NCI-H2081 (cell line): ENCODE results near the gene FAM168B.
A peak's percentile ranks its signal among the peaks of the same experiment; 100 is the strongest.
"Not testable (repeated sequence)": the region's sequence is repeated elsewhere in the genome, so short reads cannot be mapped to it uniquely, and the experiment has no call there.

Experiments
- DNase-seq, 2 experiments: peaks; one replicate each; lab custom pipeline; 2025; lab: John Stamatoyannopoulos, UW

The FAM168B gene

DNA sequence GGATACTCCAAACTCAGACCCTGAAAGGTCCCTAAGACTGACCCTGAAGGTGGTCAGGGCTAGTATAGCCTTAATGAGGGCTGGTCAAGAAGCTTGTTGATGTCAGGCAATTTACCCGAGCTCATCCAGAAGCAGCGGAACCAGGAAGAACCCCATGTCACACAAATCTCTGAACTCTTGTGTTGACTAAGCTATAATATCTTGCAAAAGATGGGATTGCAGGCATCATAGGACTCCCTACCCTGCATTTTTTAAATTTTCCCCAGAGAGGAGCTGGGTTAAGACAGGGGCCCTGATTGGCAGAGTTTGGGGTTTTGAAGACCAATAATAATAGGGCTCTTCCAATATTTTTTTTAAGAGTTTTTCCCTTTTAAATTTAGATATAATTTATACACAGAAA lies 9.9 kb upstream of the FAM168B start:
- no peak for DNase-seq

DNA sequence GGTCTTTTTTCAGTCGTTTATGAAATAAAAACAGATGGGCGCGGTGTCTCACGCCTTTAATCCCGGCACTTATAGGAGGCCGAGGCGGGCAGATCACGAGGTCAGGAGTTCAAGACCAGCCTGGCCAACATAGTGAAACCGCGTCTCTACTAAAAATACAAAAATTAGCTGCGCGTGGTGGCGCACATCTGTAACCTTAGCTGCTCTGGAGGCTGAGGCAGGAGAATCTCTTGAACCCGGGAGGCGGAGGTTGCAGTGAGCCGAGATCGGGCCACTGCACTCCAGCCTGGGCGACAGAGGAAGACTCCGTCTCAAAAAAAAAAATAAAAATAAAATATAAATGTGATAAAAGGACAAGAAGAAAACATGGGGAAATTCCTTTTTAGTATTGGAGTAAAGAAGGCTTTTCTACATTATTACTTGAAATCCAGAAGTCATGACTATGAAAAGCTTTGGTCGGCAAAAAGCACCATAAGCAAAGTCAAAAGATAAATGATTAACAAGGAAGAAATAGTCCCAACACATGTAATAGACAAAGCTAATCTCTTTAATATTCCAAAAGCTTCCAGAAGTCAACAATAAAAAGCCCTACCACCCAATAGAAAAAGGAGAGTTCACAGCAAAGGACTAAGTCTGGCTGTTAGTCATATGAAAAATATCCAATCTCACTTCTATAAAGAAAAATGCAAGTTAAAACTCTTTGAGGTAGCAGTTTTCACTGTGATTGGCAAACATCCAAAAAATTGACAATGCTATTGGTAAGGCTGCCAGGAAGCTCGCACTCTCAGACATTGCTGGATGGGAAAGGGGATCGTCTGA lies 1.4 kb upstream of the FAM168B start:
- no peak for DNase-seq

DNA sequence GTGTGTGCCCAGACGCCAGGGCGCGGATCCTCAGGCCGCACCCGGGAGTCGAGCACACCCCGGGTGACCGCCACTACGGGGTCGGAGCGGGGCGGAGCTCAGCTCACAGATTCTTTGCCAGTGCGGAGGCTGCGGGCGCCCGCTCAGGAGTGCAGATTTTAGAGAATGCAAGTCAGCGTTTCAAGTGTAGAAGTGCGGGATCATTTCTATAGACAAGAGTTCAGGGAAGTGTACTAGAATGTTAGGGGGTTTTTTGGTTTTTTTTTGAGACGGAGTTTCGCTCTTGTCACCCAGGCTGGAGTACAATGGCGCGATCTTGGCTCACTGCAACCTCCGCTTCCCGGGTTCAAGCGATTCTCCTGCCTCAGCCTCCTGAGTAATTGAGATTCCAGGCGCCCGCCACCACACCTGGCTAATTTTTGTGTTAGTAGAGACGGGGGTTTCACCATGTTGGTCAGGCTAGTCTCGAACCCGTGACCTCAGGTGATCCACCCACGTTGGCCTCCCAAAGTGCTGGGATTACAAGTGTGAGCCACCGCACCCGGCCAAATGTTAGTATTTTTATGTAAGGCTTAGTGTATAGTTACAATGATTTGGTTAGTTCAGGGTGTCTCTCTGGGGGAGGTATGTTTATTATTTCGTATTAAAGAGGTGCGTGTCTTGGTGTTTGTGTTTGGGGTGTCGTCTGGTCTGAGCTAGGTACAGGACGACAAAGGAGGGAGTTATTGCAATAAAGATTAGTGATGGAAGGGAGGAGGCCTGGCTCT lies 619 bp upstream of the FAM168B start:
- peak; percentile 67 to 71 for DNase-seq

DNA sequence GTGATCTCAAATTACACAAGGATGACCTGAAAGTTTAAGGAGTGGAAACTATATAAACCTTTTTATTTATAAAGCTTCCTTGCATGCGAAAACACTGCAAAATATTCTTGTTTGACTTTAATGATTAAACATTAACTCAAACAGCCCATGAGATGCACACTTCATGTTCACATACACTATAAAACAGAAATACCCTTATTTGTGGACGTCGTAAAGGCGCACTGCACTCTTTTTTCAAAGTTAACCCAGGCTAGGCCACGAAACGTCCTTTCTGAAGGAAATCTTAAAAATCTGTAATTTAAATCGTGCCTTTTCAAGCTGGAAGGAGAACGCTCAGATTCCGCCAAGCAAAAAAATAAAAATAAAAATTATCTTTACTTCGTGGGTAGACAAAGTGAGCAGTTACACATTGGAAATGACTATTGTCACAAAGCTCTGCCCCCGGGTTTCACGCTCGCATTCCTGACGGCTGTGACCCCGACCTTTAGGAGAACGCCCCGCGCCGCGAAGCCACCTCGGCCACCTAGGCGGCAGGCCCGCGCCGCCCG lies 728 bp downstream of the FAM168B start:
- DNase-seq, result no peak

DNA sequence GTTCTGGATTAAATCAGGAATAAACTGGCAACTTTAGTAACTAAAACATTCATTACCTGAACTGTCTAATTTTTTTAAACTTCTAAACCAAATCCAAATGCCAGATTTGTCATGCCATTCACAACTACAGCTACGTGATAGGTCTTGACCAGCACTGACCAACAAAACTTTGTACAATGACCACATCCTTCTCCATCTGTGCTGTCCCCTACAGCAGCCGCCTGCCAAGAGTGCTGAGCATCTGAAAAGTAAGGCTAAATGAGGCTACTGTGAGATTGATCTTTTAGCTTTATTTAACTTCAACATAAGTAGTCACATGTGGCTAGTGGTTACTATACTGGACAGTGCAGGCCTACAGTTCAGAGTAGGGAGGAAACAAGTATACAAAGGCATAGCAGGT lies 7.6 kb downstream of the FAM168B start:
- DNase-seq, result no peak

DNA sequence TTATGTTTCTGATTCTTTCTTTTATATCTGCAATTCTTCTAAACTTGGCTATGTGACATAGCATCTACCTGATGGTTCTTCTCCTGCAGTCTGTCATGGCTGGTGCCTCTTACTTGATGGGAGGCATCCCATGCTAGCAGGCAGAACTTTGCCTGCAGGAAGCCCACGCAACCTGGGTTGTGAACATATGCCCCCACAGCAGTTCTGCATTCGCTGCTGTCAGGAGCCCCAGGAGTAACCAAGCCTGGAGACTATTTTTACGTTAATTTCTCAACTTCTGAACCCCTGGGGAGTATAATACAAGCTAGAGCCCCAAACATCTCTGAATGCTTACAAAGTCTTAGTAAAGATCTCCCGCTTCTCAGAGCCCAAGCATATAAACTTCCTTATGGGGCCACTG lies 12.1 kb downstream of the FAM168B start:
- no peak for DNase-seq

DNA sequence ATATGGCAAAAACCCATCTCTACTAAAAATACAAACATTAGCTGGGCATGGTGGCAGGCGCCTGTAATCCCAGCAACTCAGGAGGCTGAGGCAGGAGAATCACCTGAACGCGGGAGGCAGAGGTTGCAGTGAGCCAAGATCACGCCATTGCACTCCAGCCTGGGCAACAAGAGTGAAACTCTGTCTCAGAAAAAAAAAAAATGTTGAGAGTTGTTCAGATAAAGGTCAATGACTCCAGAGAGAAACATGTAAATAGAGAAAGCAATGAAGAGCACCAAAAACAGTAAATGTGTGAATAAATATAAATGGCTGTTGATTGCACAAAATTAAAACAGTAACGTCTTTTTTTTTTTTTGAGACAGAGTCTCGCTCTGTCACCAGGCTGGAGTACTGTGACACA lies 13.3 kb downstream of the FAM168B start:
- not testable (repeated sequence) for DNase-seq

DNA sequence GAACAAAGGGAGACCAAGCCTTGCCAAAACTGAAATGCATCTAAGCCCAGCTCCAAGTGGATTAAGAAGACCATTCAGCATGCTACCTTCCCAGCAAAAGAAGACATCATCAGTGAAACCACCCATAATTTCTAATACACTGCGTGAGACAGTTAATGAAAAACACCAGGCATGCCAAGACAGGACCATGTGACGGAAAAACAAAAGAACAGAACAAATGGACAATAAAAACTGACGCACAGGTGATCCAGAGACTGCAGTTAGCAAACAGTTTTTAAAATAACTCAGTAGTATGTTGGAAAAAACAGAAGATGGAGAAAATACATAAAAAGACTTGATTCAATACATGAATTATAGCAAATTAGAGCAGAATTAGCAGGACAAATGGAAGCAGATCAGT lies 15.3 kb downstream of the FAM168B start:
- no peak for DNase-seq

DNA sequence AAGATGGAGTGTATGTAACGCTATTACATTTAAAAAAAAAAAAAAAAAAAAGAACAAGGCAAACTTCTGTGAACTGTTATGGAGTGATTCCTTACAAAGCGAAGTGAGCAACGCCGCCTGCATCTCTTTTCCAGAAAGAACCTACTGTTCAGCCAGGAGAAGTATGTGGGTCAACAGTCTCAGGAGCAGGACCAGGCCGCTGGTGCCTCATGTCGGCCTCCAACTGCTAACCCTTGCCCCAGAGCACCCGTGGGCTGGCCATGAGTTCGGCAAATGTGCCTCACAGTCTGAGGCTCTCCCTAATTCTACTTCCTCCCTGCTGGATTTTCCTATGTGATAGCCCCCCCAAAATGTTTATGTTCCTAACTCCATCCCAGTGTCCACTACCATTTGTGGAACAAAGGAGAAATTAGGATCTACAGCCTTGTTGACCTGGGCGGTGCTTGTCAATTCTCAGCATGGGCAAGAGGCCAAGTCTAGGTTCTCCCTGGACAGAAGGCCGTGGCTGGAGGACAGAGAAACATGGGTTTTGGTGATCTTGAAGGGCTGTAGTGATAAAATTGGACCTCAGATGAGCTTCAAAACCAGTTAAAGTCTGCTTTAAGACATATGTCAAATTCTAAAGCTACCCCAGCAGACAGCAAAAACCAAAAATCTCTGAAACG lies 15.9 kb downstream of the FAM168B start:
- DNase-seq, result no peak

DNA sequence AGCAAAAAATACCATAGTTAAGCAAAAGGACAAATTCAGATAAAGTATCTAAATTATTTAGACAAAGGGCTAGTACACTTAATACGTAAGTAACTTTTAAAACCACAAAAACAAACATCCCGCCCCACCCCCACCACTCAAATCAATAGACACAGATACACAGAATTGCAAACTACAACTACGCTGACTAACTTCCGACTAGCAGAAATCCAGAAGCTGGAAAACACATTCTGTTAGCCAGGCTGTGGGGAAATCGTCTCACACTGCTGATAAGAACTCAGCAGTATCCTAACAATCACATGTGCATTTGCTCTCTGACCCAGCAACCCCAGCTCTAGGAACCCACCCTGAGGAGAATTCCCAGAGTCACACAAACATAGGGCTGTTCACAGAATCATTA lies 16.6 kb downstream of the FAM168B start:
- no peak for DNase-seq

DNA sequence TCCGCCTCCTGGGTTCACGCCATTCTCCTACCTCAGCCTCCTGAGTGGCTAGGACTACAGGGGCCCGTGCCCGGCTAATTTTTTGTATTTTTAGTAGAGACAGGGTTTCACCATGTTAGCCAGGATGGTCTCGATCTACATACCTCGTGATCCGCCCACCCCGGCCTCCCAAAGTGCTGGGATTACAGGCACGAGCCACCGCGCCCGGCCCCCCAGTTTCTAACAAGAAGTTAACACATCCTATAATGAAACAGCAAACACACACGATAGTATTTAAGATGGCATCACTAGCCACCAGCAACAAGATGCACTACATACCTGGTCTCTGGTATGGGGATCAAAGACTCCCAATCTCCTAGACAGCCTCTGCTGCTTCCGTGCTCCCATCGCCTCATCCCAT lies 17.7 kb downstream of the FAM168B start:
- DNase-seq, result not testable (repeated sequence)

DNA sequence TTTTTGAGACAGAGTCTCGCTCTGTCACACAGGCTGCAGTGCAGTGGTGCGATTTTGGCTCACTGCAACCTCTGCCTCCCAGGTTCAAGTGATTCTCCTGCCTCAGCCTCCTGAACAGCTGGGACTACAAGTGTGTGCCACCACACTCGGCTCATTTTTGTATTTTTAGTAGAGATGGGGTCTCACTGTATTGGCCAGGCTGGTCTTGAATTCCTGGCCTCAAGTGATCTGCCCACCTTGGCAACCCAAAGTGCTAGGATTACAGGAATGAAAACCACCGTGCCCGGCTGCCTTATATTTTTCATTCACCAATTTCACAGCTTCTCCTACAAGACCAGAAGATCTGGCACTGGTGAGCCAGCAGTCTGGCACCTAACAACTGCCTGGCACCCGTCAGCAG lies 25.1 kb downstream of the FAM168B start:
- not testable (repeated sequence) for DNase-seq

DNA sequence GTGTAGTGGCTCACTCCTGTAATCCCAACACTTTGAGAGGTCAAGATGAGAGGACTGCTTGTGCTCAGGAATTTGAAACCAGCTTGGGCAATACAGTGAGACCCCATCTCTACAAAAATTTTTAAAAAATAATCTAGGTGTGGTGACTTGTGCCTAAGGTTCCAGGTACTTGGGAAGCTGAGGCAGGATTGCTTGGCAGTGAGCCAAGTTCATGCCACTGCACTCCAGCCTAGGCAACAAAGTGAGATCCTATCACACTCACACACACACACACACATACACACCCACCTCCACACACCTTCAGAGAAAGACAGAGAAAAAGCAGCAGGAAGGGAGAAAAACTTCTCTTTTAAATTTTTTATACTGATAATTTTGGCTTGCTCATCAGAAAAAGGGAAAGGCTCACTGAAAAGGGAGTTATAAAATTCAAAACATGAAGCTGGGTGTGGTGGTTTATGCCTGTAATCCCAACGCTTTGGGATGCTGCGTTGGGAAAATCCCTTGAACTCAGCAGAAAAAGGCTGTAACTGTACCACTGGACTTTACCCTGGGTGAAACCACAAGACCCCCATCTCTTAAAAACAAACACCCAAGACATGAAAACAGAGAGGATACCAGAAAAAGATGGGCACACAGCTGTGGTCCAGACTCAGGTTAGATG lies 25.7 kb downstream of the FAM168B start:
- DNase-seq, result no peak

DNA sequence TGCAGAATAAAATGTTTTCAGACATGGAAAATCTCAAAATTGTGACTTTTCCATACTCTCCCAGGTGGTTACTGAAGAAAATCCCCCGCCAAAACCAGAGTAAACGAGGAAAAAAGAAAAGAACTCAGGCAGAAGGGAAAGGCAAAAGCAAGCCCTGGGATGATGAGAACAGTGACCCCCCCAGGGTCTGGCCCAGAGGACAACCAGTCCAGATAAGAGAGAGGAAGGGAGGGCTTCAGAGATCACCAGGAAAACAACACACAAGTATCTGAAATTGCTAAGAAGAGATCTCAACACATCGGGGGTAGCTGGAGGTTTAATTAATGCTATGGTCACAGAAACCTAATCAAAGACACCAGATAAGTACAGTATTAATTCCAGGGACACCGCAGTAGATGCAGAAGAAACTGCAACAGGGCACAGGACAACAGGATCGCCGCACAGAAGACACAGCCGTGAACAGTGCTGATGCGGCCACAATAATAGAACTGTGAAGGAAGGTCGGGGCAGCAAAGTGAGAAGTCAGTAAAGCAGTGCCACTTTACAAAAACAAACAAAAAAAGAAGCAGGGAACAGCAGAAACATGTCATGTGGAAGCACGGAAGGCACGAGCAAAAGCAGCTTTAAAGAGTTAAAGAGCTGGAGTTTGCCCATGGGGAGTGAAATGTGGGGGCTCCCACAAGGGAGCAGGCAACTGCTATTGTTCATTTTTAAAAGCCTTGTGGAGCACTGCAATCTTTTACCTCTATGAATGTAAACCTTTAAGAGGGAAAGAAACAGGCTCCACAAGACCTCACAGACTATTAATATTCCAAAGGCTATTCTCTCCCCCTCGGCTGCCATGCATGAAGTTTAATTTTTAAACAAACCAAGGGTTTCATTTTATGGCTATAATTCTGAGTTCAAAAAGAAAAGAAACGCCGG lies 28.4 kb downstream of the FAM168B start:
- no peak for DNase-seq

DNA sequence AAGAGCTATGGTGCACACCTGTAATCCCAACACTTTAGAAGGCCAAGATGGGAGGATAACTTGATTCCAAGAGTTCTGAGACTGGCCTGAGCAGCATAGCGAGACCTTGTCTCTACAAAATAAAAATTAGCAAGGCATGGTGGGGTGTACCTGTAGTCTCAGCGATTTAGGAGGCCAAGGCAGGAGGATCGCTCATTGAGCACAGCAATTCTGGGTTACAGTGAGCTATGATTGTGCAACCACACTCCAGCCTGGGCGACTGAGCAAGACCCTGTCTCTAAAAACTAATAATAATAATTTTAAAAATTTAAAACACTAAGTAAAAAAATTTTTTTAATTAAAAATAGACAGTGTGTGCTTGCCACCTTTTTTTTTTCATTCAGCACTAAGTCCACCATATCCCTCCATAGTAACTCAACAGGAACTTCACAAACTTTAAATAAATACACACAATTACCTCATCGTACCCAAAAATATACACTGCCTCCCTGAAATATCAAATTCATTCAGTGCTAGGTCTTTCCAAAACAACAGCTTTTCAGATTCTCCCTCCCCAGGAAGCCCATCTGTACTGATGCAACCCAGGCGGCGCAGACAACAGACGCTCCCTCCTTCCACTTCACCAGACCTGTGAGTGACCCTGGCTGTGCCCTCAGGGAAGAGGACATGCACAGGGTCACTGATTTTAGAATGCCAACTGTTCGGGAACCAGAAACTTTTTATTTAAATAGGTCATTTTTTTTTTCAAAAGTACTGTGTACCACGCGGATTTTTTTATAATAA lies 29.6 kb downstream of the FAM168B start:
- no peak for DNase-seq

DNA sequence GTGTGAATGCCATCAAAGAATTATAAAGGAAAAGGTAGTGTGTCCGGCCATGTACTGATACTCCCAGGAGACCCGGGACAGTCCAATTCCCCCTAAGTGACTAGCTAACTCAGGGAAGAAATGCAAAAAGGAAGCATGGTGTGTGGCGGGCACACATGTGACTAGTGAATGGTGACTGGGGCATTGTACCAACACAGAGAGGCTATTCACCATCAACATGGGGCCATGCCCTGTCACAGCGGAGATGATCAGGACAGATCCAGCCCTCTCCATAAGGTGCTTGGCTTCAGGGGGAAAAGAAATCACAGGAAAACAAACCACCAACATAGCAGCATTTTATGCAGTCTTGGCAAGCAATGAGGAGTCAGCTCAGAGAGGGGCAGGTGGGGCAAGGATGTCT lies 34.3 kb downstream of the FAM168B start:
- DNase-seq, result no peak

DNA sequence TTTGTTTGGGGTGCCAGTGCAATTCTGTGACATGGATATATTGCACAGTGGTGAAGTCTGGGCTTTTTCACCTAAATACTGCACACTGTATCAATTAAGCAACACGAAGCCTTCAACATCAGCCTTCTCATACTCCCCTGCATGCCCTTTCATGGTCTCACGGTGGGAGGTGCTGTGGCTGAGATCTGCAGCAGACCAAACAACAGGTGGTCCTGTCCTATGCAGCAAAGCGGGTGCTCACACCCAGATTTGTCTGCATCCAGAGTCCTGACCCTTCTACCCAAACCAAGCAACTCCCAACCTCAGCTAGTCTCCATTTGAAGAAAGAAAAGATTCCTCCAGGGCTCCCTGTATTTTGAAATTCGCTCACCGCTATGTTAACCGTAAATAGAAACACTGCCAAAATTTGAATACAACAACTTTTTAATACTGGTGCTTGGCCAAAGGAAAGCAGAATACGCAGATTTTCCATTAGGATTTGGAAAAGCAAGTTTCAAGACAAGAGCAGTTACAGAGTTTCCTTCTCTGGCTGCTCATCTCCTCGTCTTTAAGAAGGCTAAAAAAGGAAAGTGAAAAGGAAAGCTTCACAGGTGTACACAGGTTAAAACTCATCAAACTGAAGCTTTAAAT lies 34.9 kb downstream of the FAM168B start:
- no peak for DNase-seq

DNA sequence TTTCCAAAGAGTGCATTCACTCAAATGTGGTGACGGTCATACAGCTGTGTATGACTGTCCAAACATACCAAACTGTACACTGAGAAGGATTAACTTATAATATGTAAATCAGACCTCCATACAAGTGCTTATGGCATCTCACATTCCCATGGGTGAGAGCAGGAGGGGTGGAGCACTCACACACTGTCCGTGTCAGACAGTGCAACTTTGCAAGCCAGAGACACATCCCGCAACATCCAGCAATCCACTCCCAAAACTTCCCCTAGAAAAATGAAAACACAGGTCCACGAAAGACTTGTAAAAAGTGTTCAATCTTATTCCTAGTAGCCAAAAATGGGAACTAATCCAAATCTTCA lies 36.4 kb downstream of the FAM168B start:
- no peak for DNase-seq

DNA sequence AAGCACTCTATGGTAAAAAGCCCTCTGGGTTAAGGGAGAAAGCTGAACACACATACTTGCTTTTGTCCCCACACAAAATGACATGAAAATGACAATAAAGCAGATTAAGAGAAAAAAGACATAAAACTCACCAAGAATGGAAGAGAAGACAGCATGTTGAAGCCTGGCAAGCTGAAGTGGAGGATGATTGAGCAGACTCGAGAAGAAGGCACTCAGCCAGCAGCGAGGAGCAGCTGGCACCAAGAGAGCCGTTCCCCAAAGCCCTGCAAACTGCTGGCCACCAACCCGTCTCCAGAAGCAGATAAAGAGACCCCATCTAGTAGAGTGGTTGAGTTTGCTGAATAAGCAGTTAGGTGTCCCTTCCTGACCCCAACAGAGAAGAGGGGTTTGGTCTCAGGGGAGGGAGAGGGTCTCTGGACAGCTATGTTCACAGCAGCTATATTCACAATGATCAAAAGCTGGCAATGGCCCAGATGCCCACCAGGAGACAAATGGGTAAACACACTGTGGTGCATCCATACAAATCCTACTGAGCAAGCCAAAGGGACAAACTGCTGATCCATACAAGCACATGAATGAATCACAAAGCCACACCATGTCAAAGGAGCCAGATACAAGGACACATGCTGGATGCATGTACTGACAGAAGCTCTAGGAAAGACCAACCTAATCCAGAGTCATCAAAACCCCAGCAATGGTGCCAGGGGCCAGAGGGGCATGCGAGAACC lies 36.9 kb downstream of the FAM168B start:
- DNase-seq, result peak in 1 of 2 experiments; percentile 33
